CD4-positive, alpha-beta T cell treated with Interferon gamma for 1 hour (primary cell): ENCODE measurements around the gene CLCN7.

Experiments used
- DNase-seq: peaks from one replicate; pipeline ENCODE4 v3.0.0-alpha.2; 2020

The CLCN7 gene

GRCh38 chr16:1502092-1503004 lies 27.5 kb upstream of the CLCN7 start:
- no peak for DNase-seq

- no peak for DNase-seq
Measured at GRCh38 chr16:1501630-1502029, 26.8 kb upstream of the CLCN7 start.

DNA sequence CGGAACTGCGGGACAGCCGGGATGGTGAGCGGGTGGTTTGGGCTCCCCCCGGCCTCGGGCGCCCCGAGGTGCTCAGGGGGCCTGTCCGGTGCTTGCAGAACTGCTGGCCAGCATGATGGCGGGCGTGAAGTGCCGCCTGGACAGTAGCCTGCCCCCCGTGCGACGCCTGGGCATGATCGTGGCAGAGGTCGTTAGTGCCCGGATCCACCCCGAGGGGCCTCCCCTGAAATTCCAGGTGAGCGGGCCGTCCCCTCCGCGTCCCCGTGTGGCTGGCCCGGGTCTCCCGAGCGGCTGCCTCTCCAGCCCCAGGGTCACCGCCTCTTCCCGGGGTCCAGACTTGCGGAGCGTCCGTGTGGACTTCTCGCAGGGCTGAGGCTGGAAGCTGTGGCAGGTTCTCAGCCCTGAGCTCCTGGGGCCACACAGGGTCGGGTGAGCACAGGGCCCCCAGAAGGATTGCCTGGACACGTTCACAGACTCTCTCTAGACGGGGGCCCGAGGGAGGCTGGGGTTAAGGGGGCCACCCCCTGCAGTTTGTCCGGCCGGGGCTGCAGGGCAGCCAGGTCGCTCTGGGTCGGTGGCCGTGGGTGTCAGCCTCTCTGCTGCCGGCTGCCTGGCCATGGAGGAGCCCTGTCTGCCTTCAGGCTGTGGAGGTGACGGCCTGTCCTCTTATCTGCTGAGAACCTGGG lies 25.8 kb upstream of the CLCN7 start:
- no peak for DNase-seq

- DNase-seq, result no peak
Measured at GRCh38 chr16:1499756-1500464, 25.1 kb upstream of the CLCN7 start.

DNA sequence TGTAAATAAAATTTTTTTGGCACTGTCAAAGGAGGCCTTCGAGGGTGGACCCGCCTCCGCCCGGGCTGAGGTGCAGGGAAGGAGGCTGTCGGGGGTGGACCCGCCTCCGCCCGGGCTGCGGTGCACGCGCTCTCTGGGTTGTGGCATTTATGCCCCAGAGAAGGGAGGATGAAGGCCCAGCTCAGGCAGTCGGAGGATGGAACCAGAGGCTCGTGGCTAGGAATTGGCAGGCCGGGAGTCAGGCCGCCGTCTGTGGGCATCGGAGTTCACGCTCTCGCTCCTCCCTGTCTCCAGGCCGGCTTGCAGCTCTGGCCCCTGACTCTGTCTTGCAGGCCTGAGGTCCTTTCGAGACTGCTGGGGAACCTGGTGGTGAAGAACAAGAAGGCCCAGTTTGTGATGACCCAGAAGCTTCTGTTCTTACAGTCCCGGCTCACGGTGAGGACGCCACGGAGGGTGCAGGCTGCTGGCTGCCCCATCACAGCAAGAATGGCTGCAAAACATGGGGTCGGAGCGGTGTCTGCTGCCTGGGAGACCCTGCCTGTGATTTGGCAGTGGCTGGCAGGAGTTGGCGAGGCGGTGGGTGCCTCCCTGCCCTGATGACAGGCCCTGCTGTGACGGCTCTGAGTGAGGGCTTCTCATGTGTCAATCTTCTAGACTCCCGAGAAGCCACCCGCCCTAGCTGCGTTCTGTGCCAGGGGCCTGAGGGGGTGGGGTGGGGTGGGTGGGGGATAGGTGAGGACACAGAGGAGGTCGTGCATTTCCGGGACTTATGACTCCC lies 24.3 kb upstream of the CLCN7 start:
- no peak for DNase-seq

- DNase-seq, result no peak
Measured at GRCh38 chr16:1497014-1497598, 22.3 kb upstream of the CLCN7 start.

- DNase-seq, result no peak
Measured at GRCh38 chr16:1496464-1496863, 21.6 kb upstream of the CLCN7 start.

- DNase-seq, result no peak
Measured at GRCh38 chr16:1495889-1496262, 21.0 kb upstream of the CLCN7 start.

- DNase-seq, result no peak
Measured at GRCh38 chr16:1495211-1495888, 20.5 kb upstream of the CLCN7 start.

GRCh38 chr16:1494711-1495110 lies 19.9 kb upstream of the CLCN7 start:
- DNase-seq, result no peak

GRCh38 chr16:1494129-1494640 lies 19.4 kb upstream of the CLCN7 start:
- DNase-seq, result no peak

DNA sequence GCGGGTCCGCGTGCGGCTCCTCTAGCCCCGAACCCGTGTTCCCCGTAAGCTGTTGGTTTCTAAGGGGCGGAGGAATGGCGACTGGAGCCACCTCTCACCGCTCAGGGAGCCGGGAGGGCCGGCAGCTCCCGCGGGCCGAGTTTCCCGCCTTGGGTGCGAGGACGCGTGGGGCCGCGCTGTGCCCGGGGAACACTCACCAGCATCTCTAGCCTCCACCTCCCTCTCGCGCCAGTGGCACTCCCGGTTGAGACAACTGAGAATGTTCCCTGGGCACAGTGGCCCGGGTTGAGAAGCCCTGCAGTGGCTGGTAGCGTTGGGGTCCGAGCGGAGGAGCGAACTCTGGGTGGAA lies 18.9 kb upstream of the CLCN7 start:
- DNase-seq, result no peak

DNA sequence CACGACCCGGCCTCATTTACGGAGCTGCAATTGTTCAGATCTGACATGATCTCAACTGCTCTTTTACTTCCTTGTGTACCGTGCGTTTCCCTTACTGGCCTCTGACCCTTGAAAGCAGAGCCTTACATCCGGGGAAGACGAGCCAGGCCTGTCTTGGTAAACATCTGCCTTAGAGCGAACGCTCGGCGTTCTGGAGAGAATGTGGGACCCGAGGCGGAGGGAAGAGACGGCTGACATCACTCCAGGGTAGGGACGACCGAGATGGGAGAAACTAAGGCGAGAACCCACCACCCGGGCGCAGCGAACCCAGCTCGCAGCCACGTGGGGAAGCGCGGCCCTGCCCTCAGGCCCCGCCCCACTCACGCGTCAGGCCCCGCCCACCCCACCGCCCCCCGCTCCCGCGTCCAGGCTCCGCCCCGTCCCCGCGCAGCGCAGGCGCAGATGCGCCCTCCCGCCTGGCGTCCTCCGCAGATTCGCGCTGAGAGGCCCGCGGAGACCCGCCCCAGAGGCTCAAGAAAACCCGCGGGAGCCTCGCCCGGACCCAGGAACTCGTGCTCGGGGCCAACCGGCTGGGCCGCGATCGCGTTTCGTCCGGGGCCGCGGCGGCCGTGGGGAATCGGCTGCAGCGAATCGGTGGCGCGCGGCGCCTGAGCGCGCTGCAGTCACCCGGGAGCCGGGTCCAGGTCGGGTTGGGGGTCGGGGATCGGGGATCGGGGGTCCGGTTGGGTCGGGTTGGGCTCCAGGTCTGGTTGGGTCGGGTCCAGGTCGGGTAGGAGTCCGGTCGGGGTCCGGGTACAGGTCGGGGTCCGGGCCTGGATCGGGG lies 18.3 kb upstream of the CLCN7 start, which contains the start of gene TELO2:
Gene TELO2 (plus strand): TSS at position 438 of the 823 bp plus-strand sequence. CDS start 922 bp downstream, outside the sequence.
- peak; percentile 81 for DNase-seq

GRCh38 chr16:1492082-1492922 lies 17.5 kb upstream of the CLCN7 start:
- DNase-seq, result no peak

GRCh38 chr16:1491327-1491726 lies 16.5 kb upstream of the CLCN7 start:
- no peak for DNase-seq

GRCh38 chr16:1489077-1489476 lies 14.2 kb upstream of the CLCN7 start:
- DNase-seq, result no peak

- no peak for DNase-seq
Measured at GRCh38 chr16:1488619-1489018, 13.8 kb upstream of the CLCN7 start, which contains the start of gene PTX4. PTX4 (minus strand) TSS chr16:1488944; CDS start chr16:1488909, 35 bp downstream.

- no peak for DNase-seq
Measured at GRCh38 chr16:1488054-1488601, 13.3 kb upstream of the CLCN7 start.

DNA sequence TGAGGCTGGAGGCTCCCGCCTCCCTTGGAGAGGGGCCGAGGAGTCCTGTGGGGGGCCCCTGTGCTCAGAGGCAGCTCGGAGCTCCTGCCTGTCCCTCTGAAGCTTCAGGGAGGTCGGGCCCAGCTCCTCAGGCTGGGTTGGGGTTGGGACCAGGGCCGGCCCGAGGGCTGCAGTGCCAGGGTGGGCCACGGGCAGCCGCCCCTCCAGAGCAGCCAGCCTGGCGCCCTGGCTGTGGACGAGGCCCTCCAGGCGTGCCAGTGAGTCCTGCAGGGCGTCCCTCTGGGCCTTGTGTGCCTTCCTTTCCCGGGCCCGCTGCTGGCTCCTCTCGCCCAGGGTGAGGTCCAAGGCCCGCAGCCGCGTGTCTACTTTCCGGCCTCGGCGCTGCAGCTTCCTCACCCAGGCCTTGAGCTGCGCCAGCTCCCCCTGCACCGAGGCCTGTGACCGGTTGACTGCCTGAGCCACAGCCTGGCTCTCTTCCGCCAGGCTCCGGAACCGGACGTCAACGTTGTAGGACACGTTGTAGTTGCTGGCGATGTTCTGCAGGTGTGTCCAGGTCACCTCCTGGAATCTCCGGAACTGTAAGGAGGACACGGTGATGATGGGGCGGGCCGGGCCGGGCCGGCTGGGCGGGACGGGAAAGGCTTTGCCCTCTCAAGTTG lies 12.7 kb upstream of the CLCN7 start:
- no peak for DNase-seq
